ENCODE measurements around the gene ZMYM2.

Gene ZMYM2

DNA sequence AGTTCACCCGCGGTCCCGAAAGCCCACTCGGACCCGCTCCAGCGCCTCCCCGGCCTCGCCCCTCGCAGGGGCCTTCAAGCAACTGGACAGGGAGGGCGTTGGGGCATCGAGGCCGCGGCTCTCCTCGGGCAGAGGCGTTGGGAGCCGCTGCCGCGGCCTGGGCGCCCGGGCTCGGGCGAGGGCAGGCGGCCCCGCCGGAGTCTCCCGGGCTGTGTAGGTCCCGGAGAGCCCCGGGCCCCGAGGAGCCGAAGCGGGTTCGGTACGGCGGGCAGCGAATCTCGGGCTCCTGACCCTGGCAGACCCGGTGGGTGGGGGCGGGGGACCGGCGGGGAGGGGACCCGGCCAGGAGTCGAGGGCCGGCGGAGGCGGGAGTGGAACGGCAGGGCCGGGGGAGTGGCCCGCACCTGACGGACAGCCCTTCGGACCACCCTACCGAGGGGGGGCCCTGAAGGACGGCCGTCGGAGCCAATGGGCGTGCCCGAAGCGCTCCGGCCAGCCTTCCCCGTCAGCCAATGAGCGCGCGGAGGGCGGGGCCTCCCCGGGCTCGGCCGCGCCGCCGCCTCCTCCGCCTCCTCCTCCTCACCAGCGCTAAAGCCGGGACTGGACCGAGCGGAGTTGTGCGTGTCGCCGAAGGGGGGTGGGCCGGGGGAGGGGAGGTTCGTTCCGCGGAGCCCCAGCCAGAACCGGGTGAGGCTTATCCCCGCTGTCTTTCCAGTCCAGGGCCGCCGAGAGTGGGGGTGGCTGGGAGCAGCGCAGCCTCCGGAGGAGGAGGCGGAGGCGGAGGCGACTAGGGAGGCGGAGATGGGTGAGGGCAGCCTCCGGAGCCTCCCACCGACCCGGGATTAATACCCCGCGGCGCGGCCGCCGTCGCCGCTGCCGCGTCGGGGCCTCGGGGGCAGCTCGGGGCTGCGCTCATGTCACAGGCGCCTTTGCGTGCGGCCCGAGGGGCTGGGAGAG lies at the start of gene ZMYM2:
TSS of gene ZMYM2 (plus strand) at position 573 of the 957 bp plus-strand sequence. CDS start 34,346 bp downstream, outside the sequence.
- TF ChIP-seq, protein P1, sequence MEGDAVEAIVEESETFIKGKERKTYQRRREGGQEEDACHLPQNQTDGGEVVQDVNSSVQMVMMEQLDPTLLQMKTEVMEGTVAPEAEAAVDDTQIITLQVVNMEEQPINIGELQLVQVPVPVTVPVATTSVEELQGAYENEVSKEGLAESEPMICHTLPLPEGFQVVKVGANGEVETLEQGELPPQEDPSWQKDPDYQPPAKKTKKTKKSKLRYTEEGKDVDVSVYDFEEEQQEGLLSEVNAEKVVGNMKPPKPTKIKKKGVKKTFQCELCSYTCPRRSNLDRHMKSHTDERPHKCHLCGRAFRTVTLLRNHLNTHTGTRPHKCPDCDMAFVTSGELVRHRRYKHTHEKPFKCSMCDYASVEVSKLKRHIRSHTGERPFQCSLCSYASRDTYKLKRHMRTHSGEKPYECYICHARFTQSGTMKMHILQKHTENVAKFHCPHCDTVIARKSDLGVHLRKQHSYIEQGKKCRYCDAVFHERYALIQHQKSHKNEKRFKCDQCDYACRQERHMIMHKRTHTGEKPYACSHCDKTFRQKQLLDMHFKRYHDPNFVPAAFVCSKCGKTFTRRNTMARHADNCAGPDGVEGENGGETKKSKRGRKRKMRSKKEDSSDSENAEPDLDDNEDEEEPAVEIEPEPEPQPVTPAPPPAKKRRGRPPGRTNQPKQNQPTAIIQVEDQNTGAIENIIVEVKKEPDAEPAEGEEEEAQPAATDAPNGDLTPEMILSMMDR (IDR thresholded peaks at IDR 0.05; ENCODE audit: low read depth, low read length) = no peak
- Histone ChIP-seq H3K4me3 (ENCODE audit: low read depth, low read length) (peak within 1 kb of the TSS; percentile 81), H3K9me3 (ENCODE audit: severe bottlenecking) (no peaks in the 10 kb centered on the region), H3K36me3 (peaks cover 38% of the 10 kb centered on the region), H3K27me3 (ENCODE audit: insufficient read depth, low read depth, severe bottlenecking) (no peaks in the 10 kb centered on the region), H3K27ac (peak within 1 kb of the TSS; percentile 99)
- peak; percentile 99 for DNase-seq

DNA sequence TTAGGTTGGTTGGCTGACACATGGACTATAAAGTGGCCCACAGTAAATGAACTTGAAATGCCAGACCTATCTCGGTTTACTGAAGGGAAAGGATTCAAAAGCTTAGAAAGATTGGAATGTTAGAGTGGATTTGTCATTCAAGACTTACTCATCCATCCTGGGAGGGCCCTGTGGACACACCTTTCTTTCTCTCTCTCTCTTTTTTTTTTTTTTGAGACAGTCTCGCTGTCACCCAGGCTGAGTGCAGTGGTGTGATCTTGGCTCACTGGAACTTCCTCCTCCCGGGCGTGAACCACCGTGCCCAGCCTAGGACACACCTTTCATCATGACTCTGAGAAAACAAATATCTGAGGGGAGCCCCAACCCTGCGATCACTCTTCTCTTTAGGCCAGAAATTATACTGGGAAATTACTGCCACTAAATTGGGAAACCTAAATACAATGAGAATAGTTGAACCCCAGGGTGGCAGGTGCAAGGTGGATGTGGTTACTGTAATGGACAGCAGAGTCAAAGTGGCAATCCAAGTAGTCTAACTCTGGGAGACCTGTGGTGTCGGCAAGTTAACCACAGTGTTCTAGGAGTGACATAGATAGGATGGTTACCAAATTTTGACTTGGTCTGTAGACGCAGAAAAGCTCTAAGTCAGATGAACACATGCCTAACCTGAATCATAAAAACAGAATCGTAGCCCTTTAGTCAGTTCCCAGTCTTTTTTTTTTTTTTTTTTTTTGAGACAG lies 48.0 kb upstream of the ZMYM2 start:
- Histone ChIP-seq H3K27me3 (ENCODE audit: insufficient read depth, low read depth, severe bottlenecking) (no peaks in the 10 kb centered on the region), H3K36me3 (no peaks in the 10 kb centered on the region), H3K4me3 (ENCODE audit: low read depth, low read length) (no peak overlapping the region), H3K9me3 (ENCODE audit: severe bottlenecking) (no peaks in the 10 kb centered on the region), H3K27ac (no peak overlapping the region)
- TF ChIP-seq, protein P1 (IDR thresholded peaks at IDR 0.05; ENCODE audit: low read depth, low read length) = no peak
- DNase-seq = no peak

DNA sequence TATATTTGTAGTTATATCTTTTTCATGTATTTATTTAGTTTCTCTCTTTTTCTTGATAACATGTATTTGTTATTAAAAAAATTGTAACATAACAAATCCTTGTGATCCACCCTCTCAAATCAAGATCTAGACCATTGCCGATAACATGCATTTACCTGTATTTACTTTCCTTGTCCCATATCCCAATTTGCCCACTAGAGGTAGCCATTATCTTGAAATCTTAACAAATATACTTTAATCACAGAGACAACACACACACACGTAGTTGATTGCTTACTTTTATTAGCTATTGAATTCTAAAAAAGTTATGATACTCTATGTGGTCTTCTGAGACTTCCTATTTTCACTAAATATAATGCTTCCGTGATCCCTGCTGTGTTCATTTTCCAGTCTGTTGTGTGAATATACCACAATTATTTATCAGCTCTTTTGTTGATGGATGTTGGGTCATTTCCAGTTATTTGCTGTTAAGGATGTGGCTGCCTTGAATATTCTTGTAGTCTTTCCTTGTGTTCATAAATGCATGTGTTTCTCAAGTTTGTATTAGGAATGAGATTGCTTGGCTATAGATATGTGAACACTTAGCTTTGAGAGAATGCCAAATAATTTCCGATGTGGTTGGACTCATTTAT lies 31.3 kb upstream of the ZMYM2 start:
- H3K27ac ChIP-seq = no peak overlapping the region
- H3K9me3 ChIP-seq (ENCODE audit: severe bottlenecking) = no peaks in the 10 kb centered on the region
- no peaks in the 10 kb centered on the region for H3K27me3 ChIP-seq (ENCODE audit: insufficient read depth, low read depth, severe bottlenecking)
- no peak overlapping the region for H3K4me3 ChIP-seq (ENCODE audit: low read depth, low read length)
- TF ChIP-seq, protein P1 (IDR thresholded peaks at IDR 0.05; ENCODE audit: low read depth, low read length) = peak; percentile 27; the same call in 1 of the 2 replicates
- no peaks in the 10 kb centered on the region for H3K36me3 ChIP-seq
- no peak for DNase-seq

DNA sequence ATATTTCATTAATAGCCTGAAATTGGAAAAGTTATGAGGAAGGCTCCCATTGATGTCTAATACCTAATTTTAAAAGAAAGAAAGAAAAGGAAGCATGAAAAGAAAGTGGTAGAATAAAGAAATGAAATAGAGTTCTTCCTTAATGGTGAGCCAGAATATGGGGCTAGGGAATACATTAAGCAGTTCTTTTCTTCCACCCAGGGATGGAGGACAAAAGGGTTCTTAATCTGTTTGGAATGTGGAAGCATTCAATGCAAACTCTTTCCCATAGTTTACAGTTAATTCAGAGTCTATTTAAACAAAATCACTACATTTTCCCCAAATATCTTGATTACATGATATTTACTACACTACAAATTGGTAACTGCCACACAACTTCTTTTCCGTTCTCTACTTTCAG lies 18.4 kb upstream of the ZMYM2 start:
- no peaks in the 10 kb centered on the region for H3K36me3 ChIP-seq
- no peak overlapping the region for H3K4me3 ChIP-seq (ENCODE audit: low read depth, low read length)
- no peak overlapping the region for H3K27ac ChIP-seq
- no peaks in the 10 kb centered on the region for H3K27me3 ChIP-seq (ENCODE audit: insufficient read depth, low read depth, severe bottlenecking)
- DNase-seq = no peak
- no peaks in the 10 kb centered on the region for H3K9me3 ChIP-seq (ENCODE audit: severe bottlenecking)
- TF ChIP-seq, protein P1 (IDR thresholded peaks at IDR 0.05; ENCODE audit: low read depth, low read length) = no peak

DNA sequence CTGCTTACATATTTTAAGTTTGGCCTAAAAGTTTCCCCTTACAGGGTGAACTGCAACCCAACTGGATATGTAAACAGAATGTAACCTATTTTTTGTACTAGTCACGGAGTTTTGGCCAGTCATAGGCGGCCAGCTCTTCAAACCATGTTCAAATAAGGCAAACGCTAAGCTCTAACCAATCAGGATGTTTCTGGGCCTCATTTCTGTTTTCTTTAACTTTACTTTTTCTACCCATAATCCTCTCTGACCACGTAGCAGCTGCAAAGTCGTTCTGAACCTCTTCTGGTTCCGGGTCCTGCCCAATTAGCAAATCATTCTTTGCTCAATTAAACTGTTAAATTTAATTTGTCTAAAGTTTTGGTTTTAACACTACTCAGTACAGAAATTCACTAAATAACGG lies 8.2 kb upstream of the ZMYM2 start:
- Histone ChIP-seq H3K36me3 (no peaks in the 10 kb centered on the region), H3K4me3 (ENCODE audit: low read depth, low read length) (no peak overlapping the region), H3K9me3 (ENCODE audit: severe bottlenecking) (no peaks in the 10 kb centered on the region), H3K27me3 (ENCODE audit: insufficient read depth, low read depth, severe bottlenecking) (no peaks in the 10 kb centered on the region), H3K27ac (no peak overlapping the region)
- TF ChIP-seq, protein P1 (IDR thresholded peaks at IDR 0.05; ENCODE audit: low read depth, low read length) = no peak
- no peak for DNase-seq
